Stimulated activated CD4-positive, alpha-beta T cell treated with anti-CD3 and anti-CD28 coated beads, TNF-alpha, amount 100 ng/mL, for 48 hours (primary cell): ENCODE results near the gene TMEM154.
"Not testable (repeated sequence)": the region's sequence is repeated elsewhere in the genome, so short reads cannot be mapped to it uniquely, and the experiment has no call there.

ENCODE experiments used
- DNase-seq, 3 donors: peaks; one replicate each; pipeline ENCODE4 v3.0.0-alpha.2; 2020; ENCODE audit warnings: low read depth in 3 of 3

The TMEM154 gene

DNA sequence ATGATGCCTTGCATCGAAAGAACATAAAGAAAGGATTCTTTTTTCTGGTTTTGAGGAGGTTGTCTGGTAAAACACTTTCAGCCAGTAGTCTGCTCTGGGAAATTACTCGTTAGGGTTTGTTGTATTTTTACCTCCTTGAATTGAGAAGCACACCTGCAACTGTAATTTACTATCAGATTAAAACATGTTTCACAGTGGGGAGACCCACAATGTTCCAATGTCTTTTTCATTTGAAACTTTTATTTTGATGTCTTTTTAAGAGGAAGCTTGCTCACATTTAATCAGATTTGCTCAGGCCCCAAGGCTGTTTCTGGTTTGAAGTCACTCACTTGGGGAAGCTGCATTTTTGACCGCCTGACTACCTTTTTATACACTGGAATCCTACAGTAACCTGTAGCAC, 12.0 kb downstream of the TMEM154 start:
- no peak for DNase-seq

- no peak for DNase-seq
Observed at GRCh38 chr4:152666946-152667345, 12.9 kb downstream of the TMEM154 start.

DNA sequence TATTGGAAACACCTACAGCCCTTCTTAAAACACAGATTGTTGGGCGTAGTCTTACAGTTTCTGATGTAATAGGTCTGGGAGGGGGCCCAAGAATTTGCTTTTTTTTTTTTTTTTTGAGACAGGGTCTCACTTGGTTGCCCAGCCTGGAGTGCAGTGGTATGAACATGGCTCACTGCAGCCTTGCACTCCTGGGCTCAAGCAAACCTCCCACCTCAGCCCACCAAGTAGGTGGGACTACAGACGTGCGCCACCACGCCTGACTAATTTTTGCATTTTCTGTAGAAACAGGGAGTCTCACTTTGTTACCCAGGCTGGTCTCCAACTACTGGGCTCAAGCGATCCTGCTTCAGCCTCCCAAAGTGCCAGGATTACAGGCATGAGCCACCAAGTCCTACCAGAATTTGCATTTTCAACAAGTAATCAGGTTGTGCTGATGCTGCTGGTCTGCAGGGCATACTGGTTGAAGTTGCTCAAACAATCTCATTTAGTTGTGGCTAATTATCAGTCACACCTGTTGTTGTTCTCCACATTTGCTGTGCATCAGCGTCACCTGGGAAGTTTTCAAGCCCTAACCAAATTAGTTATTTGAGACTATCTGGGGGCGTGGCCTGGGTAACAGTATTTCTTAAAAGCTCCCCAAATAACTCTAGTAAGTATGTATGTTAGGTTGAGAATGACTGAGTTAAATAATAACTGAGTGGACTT, 14.0 kb downstream of the TMEM154 start:
- DNase-seq: no peak

- not testable (repeated sequence) for DNase-seq
Observed at GRCh38 chr4:152664067-152664378, 15.8 kb downstream of the TMEM154 start.

- DNase-seq: no peak
Observed at GRCh38 chr4:152663203-152664066, 16.4 kb downstream of the TMEM154 start.

DNA sequence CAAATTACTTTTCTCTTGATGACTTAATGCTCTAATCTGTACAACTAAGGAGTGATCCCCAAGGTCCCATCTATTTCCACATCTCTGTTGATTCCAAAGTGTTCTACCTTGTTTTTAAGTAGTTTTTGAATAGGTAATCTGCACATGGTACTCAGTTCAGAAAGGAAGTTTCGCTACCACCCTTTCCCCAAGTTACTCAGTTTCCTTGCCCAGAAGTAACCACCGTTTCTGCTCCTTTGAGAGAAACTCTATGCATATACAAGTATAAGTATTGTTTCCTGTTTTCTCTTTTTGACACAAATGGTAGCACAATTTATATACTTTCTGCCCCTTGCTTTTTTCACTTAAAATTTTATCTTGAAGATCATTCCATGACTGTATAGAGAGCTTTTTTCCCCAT, 18.1 kb downstream of the TMEM154 start:
- no peak for DNase-seq

DNA sequence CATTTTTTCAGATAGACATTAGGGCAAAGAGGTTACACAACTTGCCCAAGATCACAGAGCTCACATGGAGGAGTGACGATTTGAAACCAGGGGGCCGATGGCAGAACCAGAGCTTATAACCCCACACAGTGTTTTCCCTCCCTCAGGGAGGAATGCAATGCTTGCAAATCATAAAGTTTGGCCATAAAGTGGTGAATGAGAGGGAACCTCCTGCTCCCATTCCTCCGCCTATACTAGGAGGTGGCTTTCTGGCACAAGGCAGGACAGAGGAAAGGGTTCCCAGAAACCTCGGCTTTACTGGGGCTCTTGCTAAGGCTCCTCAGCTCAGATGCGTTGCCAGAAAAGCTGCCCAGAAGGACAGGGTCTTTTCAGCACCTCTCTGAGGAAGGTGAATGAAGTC, 19.3 kb downstream of the TMEM154 start:
- no peak for DNase-seq

- no peak for DNase-seq
Observed at GRCh38 chr4:152659806-152660205, 20.0 kb downstream of the TMEM154 start.

- no peak for DNase-seq
Observed at GRCh38 chr4:152657657-152658056, 22.1 kb downstream of the TMEM154 start.

DNA sequence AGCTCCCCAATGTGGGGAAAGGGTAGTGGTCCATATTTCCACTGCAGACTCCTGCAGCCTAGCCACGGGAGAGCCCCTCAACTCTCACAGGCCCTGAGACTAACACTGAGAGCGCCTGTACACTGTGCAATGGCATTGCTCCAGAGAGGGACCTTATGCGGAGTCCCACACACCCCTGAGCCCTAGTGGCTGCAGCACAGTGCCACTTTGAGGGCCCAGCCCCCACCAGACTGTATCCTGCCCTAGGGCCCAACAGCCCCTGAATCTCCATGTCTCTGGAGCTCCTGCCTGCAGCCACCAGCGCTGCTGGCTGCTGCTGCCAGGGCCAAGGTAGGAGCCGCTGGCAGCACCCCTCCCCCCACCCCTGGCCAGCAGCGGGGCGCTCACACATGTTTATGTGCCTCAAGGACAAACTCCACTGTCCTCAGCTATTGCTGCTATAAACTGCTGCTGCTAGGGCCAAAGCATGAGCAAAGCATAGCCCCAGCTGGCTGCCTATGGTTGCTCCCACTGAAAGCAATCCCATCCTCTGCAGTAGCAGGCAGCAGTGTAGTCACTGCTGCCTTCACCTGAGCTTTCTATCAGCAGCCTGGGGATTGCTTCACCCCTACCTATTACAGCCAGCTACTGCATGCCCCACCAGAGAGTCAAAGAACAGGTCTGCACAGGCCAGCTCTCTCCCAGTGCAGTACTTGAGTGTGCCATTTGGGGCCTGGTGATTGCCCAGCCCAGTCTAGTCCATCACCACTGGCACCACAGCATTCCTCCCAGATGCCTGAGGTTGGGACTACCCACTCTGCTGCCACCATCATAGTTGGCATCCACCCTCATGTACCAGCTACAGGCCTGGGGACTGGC, 24.3 kb downstream of the TMEM154 start:
- DNase-seq: no peak

DNA sequence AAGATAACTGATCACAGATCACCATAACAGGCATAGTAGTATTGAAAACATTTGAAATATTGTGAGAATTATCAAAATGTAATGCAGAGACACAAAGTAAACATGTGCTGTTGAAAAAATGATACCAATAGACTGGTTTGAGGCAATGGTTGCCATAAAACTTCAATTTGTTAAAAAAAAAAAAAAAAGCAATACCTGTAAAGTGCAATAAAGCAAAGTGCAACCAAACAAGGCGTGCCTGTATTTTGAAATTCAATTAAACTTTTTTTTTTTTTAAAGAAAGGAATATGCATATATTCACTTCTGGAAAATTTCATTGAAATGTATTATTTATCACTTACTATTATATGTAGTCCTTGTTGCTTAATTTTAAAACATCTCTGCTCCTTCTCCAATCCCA, 27.7 kb downstream of the TMEM154 start:
- no peak for DNase-seq

DNA sequence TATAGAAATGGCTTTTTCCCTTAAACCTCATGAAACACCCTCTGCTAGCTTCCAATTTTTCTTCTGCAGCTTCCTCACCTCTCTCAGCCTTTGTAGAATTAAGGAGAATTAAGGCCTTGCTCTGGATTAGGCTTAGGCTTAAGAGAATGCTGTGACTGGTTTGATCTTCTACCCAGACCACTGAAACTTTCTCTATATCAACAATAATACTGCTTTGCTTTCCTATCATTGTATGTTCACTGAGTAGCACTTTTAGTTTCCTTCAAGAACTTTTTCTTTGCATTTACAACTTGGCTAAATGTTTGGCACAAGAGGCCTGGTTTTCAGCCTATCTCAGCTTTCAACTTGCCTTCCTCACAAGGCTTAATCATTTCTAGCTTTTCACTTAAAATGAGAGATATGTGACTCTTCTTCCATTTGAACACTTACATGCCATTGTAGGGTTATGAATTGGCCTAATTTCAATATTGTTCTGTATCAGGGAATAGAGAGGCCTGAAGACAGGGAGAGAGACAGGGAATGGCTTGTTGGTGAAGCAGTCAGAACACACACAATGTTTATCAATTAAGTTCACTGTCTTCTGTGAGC, 28.2 kb downstream of the TMEM154 start:
- DNase-seq: no peak

DNA sequence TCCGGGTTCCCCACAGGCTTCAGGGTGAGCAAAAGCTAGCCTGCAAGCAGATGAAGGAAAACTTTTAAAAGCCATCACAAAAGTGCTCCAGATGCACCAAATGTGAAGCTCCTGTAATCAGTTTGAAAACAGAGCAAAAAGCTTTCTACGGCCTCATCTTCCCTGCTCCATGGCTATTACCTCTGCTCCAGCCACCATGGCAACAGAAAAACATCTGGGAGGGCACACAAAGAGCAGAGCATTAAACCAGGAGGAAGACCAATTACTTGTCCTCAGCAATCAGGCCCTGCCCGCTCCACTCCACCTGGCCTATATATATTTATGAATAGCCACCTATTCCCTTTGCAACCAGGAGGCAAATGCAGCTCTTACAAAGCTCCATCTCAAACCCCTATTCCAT, 33.6 kb downstream of the TMEM154 start:
- no peak for DNase-seq

GRCh38 chr4:152644130-152644529, 35.7 kb downstream of the TMEM154 start:
- no peak for DNase-seq

DNA sequence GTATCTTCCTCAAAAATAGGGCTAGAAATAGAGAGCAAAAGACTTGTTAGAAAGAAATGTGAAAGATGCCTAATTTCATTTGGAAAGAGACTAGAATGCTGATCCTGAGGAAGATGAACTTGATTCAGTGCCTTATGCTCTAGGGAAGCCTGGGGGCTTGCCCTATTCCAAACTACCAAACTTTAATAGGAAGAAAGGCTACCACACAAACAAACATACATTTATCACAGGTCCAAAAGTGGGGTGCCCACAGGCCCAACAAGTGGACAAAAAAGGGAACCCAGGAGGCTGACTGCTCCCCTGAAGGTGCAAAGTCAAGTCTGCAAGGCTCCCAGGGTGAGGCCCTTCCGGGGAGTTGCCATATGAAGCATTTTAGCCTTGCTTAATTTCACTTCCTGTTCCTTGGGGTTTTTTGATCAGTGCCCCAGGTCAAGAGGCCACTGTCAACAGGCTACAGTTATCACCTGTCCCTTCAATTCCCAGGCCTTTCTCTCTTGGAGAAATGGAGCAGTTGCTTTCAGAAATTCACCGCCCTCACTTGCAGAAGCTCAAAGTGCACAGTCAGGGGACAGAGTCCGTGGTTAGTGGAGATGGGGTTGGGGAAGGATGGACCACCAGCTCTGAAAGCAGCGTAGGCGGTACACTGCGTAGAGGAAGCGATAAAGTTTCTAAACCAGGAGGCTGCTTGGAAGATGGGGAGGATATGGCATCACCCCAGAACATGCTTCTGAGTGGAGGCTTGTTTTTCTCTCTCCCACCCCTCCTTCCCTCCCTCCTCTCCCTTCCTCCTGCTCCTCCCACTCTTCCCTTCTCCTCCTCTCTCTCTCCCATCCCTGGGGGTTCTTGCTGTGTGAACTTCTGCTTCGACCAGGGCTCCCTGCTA, 36.4 kb downstream of the TMEM154 start:
- DNase-seq: no peak

DNA sequence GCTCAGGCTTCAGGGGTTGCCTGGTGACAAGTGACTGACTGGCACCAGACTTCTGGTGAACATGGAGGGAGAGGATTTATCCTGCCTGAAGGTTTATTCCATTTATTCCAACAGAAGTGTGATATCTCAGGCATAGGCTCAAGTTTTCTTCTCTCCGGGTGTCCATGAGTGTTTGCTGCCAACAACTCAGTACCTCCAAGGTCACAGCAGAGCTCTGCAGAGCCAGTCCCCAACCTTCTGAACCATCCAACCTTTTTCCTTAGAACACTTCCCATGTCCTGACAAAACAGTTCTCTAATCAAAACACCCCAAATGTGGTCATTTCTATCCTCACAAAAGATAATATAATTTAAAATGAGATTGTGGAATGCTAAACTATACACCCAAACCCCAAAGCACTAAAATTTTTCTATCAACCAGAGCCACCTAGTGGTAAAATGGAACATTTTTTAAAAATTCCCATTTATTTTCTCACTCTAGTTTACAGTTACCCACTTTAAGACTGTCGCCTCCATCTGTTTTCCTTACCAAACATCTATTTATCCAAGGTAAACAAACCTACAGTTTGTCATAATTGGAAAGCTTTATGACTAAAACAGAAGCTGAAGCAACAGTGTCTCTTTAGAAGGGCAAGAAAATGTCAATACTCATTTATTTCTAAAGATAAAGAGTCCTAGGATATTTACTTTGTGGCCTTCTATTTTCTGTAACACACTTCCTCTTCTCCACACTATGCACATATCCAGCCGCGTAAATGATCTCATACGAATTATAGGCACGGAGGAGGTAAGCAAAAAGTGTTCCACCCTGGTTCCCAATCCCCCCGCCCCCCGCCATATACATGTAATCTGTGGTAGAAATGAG, 39.5 kb downstream of the TMEM154 start:
- DNase-seq: no peak

GRCh38 chr4:152635851-152636250, 43.9 kb downstream of the TMEM154 start:
- DNase-seq: no peak

DNA sequence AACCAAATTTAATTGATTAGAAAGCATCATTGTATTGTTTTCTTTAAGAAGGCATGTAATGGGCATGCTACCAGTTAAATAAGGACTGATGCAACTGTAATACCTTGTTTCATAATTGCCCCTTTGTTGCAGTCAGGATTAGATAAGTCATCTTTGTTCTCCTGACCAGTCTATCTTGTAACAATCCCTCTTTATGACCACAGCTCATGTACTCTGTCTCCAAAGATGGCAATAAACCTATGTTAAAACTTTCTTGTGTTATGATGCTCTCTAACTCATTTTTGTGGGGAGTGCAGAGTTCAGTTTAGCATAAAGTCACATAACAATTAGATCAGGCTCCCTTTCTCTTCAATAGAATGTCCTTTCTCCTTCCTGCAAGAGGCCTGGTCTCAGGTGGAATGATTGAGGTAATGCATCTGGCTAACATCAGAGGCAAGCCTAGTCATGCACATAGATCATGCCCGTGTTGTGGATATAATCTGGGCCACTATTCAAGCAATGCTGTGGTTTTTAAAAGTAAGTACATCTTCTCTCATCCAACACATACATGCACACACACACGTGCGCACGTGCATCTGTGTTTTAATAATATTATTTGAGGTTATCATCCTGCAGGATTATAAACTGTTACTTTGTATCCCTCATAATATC, 45.6 kb downstream of the TMEM154 start:
- no peak for DNase-seq

- no peak for DNase-seq
Observed at GRCh38 chr4:152633118-152633517, 46.7 kb downstream of the TMEM154 start.

DNA sequence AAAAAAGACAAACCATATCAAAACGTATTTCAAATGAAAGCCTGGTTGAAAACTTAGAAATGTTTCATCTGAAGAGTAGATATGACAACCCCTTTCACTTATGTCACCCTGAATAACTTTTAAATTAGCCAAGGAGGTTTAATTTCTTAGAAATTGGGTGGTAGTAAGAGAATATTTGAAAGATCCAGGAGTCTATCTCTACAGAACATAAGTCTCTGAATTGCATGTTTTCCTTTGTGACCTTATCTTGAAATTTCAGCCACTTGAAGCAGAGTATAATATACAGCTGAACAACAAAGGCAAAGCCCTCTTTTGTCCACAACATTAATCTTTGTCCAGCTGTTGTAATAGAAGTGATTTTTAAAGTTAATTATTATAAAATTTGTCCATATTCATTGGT, 49.5 kb downstream of the TMEM154 start:
- DNase-seq: no peak
